Body of pancreas (tissue), 4 donors: ENCODE data around the gene ANTXRL. TPM values are rescaled to one million over a fixed set of nuclear protein-coding genes. Genes with fewer than 3 reads are reported as not detected.
"Not testable (repeated sequence)": the region's sequence is repeated elsewhere in the genome, so short reads cannot be mapped to it uniquely, and the experiment has no call there.

ENCODE experiments used
- ATAC-seq: fragments of 150-250 bp; one replicate; pipeline ENCODE4 v1.9.1; 2016
- DNase-seq, 4 donors: peaks; one replicate each; pipeline ENCODE4 v3.0.0-alpha.2; 2019
- H3K27ac ChIP-seq, 4 donors: fragments of 200-600 bp; sonication (generic); 1 replicate in 3 of 4; 2 replicates in 1 of 4; pipeline versions ENCODE4 v1.5.1 to v1.6.1; 2016 to 2019; ENCODE audit warnings: mild to moderate bottlenecking in 1 of 4, mixed read lengths in 1 of 4, moderate library complexity in 1 of 4
- H3K27me3 ChIP-seq, 2 donors: fragments of 200-600 bp; sonication (generic); one replicate each; pipeline ENCODE4 v1.6.0; 2016; ENCODE audit warnings: mild to moderate bottlenecking in 1 of 2
- H3K36me3 ChIP-seq, 2 donors: fragments of 200-600 bp; sonication (generic); replicated peaks in 1 of 2; 2 replicates each; pipeline ENCODE4 v1.5.1; 2016; ENCODE audit warnings: low read depth in 2 of 2; ENCODE audit not compliant: insufficient read depth in 1 of 2
- H3K4me1 ChIP-seq: fragments of 200-600 bp; sonication (generic); one replicate; pipeline ENCODE4 v1.6.0; 2016
- H3K4me3 ChIP-seq, 2 donors: fragments of 200-600 bp; sonication (generic); 1 replicate in 1 of 2; 2 replicates in 1 of 2; pipeline ENCODE4 v1.5.1; 2016 to 2019
- H3K9me3 ChIP-seq, 3 donors: fragments of 200-600 bp; sonication (generic); 1 replicate in 2 of 3; 2 replicates in 1 of 3; pipeline ENCODE4 v1.5.1; 2016
- POLR2A ChIP-seq, 3 donors: fragments of 450-650 bp; IDR thresholded peaks; one replicate each; pipeline ENCODE4 v1.6.1; 2016; ENCODE audit warnings: antibody characterized with exemption in 3 of 3, mild to moderate bottlenecking in 2 of 3
- WGBS, 2 donors: methylation state at CpG; one replicate each; pipeline ENCODE4 v1.1.5; 2017; 5-methylcytosine and 5-hydroxymethylcytosine counted together
- intact Hi-C: fragments of 100-400 bp; cut with DNase I; formaldehyde crosslinking; loops from one replicate; pipeline ENCODE4 v1.15.1; 2023
- total RNA-seq, 2 donors: library from RNA; depleted of rRNA; stranded (reverse); fragments of >200 nt; gene quantifications; one replicate each; pipeline ENCODE4 v1.1.0, GENCODE V29; 2016
- TF ChIP-seq, protein P1 (sequence below), 7 experiments: fragments of 450-650 bp in 4 of 7; fragments of 200-600 bp in 3 of 7; sonication (generic) in 3 of 7; IDR thresholded peaks; one replicate each; pipeline ENCODE4 v1.5.1; 2016 to 2019; ENCODE audit warnings: antibody characterized with exemption in 7 of 7

ANTXRL gene
- total RNA-seq, 2 donors from 2014 or later = not detected

DNA sequence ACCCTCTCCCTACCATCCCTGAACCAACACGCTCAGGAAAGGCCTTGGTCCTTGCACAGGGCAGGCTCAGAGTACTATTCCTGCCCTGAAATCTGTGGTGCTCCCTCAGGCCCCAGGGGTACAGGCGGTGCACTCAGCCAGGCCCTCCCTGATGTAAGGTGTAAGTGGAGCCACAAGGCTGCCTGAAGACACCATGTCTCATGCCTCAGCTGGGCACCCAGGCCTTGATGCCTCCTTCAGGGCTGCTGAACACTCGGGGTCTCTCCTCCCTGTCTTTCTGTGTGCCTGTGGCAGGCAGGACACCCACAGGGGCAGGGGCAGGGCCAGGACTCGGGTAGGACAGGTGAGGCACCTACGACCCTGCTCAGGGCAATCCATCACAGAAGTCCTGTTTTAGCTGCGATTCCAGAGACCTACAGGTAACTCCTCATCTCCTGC, 22.9 kb upstream of the ANTXRL start:
- intact Hi-C loops = no loop called here
- 87 to 90% methylated on average over 2 to 6 of the region's 6 CpGs for WGBS, 2 donors
- Histone ChIP-seq H3K36me3 (no peaks in the 10 kb centered on the region), H3K27ac (no peak overlapping the region), H3K27me3 (no peaks in the 10 kb centered on the region), H3K4me1 (no peaks in the 10 kb centered on the region), H3K9me3 (no peaks in the 10 kb centered on the region), H3K4me3 (no peak overlapping the region)
- ATAC-seq = no peak
- DNase-seq = no peak
- TF ChIP-seq, protein P1, sequence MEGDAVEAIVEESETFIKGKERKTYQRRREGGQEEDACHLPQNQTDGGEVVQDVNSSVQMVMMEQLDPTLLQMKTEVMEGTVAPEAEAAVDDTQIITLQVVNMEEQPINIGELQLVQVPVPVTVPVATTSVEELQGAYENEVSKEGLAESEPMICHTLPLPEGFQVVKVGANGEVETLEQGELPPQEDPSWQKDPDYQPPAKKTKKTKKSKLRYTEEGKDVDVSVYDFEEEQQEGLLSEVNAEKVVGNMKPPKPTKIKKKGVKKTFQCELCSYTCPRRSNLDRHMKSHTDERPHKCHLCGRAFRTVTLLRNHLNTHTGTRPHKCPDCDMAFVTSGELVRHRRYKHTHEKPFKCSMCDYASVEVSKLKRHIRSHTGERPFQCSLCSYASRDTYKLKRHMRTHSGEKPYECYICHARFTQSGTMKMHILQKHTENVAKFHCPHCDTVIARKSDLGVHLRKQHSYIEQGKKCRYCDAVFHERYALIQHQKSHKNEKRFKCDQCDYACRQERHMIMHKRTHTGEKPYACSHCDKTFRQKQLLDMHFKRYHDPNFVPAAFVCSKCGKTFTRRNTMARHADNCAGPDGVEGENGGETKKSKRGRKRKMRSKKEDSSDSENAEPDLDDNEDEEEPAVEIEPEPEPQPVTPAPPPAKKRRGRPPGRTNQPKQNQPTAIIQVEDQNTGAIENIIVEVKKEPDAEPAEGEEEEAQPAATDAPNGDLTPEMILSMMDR (IDR thresholded peaks at IDR 0.05) = no peak
- TF ChIP-seq POLR2A (IDR thresholded peaks at IDR 0.05) = no peak

DNA sequence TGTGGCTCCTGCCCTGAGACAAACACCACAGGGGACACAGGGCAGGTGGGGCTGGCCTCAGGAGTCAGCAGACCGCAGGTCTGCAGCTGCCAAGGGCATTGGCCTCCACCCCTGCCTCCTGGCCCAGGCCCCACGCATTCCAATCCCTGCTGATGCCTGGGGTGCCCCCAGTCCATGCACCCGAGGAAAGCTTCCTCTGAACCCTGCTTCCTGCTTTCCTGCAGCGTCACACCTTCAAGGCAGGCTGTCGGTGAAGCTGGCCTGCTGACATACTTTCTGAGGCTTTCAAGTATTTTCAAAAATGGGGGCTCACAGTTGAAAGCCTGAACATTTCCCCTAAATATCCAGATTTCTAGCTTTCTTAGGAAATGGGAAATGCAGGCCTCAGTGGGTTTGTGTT, 22.5 kb upstream of the ANTXRL start:
- TF ChIP-seq, protein P1 (IDR thresholded peaks at IDR 0.05) = no peak
- no peak for TF ChIP-seq POLR2A (IDR thresholded peaks at IDR 0.05)
- ATAC-seq (no peak), DNase-seq (no peak)
- Histone ChIP-seq H3K9me3 (no peaks in the 10 kb centered on the region), H3K36me3 (no peaks in the 10 kb centered on the region), H3K4me3 (no peak overlapping the region), H3K27ac (no peak overlapping the region), H3K27me3 (no peaks in the 10 kb centered on the region), H3K4me1 (no peaks in the 10 kb centered on the region)
- intact Hi-C loops = no loop called here
- 71 to 93% methylated on average over 3 to 5 of the region's 5 CpGs for WGBS, 2 donors

DNA sequence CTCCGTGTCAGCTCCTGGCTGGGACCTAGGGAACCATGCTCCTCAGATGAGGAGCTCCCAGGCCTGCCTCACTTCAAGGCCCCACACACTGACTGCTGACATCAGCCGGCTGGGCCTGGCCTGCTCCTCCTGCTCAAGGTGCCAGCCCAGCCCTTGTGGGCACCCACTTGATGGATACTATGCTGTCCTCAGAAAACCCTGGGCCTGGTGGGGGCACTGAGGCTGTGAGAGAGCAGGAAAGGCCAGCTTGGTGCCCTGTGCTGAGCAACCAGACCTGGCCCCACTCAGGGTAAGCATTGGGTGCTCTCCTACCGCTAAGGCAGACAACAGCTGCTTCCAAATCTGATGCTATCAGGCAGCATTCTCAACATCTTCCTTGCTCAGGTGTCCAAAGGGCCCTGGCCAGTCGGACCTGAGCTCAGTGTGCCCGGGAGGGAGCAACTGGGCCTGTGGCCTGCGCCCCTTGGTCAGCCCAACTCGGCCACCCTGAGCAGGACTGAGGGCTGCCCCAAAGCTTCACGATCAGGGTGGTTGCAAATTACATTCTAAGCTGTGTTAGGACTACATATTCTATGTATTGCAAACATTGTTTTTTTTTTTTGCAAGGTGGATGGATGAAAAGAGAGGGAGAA, 21.9 kb upstream of the ANTXRL start:
- ATAC-seq (no peak), DNase-seq (no peak)
- 84 to 97% methylated on average over 6 to 8 of the region's 8 CpGs for WGBS, 2 donors
- Histone ChIP-seq H3K4me3 (no peak overlapping the region), H3K36me3 (no peaks in the 10 kb centered on the region), H3K9me3 (no peaks in the 10 kb centered on the region), H3K4me1 (no peaks in the 10 kb centered on the region), H3K27me3 (no peaks in the 10 kb centered on the region), H3K27ac (no peak overlapping the region)
- intact Hi-C loops = no loop called here
- TF ChIP-seq, protein P1 (IDR thresholded peaks at IDR 0.05) = no peak
- TF ChIP-seq POLR2A (IDR thresholded peaks at IDR 0.05) = no peak

DNA sequence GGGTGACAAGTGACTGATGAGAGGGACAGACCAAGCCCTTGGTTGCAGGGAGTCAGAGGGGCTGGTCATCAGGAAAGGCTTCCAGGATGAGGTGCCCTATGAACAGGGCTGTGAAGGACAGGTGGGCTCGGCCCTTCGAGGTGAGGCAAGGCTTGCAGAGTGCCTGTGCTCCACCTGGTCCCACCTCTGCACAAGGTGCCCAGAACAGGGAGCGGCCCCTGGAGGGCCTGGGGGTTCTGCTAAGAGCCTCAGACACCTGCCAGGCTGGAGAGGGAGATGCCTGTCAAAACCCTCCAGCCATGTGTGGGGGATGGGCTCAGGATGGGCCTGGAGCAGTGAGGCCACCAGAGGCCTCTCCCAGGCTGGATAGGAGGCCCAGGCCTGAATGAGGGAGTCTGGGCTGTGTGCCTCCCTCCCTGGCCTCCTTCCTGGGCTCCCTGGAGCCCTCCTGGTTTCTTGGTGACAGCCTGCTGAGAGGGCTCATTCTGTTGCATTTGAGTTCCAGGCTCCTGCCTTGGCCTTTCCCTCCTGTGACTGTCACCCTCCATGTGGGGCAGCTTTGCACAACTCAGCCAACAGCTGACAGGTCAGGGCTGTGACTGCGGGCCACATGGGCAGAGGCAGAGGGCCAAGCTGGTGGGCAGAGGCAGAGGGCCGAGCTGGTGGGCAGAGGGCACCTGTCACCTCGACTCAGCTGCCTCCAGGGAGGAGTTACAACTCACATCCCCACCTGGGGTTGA, 21.1 kb upstream of the ANTXRL start:
- H3K4me3 ChIP-seq, intact Hi-C loops, ATAC-seq, H3K27me3 ChIP-seq, H3K27ac ChIP-seq, H3K9me3 ChIP-seq, DNase-seq, H3K36me3 ChIP-seq, H3K4me1 ChIP-seq: not testable (repeated sequence)
- 77 to 82% methylated on average over 2 to 6 of the region's 6 CpGs for WGBS, 2 donors

DNA sequence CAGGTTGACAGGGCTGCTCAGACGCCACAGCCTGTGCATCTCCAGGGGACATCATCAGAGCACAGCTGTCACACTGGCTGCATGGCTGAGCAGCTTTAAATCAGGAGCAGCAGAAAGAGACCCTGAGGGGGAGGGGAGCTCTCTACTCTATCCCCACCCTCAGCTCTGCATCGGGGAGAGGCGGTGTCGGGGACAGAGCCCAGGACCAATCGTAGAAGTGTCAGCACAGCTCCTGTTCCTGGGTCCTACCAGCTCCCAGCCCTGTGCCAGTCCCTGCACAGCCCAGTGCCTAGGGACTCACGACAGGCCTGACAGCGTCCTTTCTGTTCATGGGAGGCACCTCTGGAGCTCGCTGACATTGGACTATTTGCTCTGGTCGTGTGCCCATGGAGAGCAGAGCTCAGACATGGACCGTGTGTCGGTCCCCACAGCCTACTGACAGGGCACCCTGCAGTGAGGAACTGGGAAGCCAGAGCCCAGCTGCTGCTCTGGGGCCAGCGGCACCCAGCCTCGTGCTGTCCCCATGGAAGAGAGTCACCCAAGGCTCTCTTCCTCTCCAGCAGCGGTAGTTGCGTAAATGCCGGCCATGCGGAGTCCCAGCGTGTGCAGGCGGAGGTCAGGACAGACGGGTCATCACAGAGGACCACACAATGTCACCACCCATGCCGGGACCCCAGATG, 20.4 kb upstream of the ANTXRL start:
- no peak for ATAC-seq
- no peaks in the 10 kb centered on the region for H3K9me3 ChIP-seq
- 73 to 83% methylated on average over 8 to 21 of the region's 21 CpGs for WGBS, 2 donors

More for the DNA sequence above, 20.4 kb upstream of the ANTXRL start:
- H3K36me3 ChIP-seq = no peaks in the 10 kb centered on the region
- no peaks in the 10 kb centered on the region for H3K27me3 ChIP-seq
- TF ChIP-seq, protein P1 (IDR thresholded peaks at IDR 0.05) = no peak
- TF ChIP-seq POLR2A (IDR thresholded peaks at IDR 0.05) = no peak
- no peak overlapping the region for H3K27ac ChIP-seq
- no peaks in the 10 kb centered on the region for H3K4me1 ChIP-seq
- DNase-seq = no peak
- H3K4me3 ChIP-seq = no peak overlapping the region
- intact Hi-C loops = no loop called here
